Fibroblast of pulmonary artery (primary cell): ENCODE results near the gene GPR31.
A peak's percentile ranks its signal among the peaks of the same experiment; 100 is the strongest.

Experiments
- DNase-seq: peaks from one replicate; pipeline ENCODE4 v3.0.0-alpha.2; 2010; ENCODE audit warnings: low read depth
- H3K4me3 ChIP-seq: replicated peaks from 2 replicates; pipeline ENCODE4 v1.5.1; 2011; ENCODE audit warnings: low read depth, mild to moderate bottlenecking, control low read depth, low read length, moderate library complexity
- CTCF ChIP-seq: IDR thresholded peaks from 2 replicates; pipeline ENCODE4 v1.5.1; 2011; ENCODE audit warnings: mild to moderate bottlenecking, control low read depth, low read length, inconsistent platforms; ENCODE audit errors: missing control alignments

GPR31 gene

GRCh38 chr6:167116109-167116837, 41.5 kb downstream of the GPR31 start:
- H3K4me3 ChIP-seq: no peak overlapping the region
- DNase-seq: peak; percentile 14
- TF ChIP-seq CTCF: no peak

GRCh38 chr6:167115054-167115453, 42.7 kb downstream of the GPR31 start:
- no peak overlapping the region for H3K4me3 ChIP-seq
- DNase-seq: no peak
- no peak for TF ChIP-seq CTCF

GRCh38 chr6:167113935-167114910, 43.6 kb downstream of the GPR31 start:
- TF ChIP-seq CTCF: no peak
- no peak for DNase-seq
- H3K4me3 ChIP-seq: no peak overlapping the region

GRCh38 chr6:167113047-167113754, 44.6 kb downstream of the GPR31 start:
- no peak for TF ChIP-seq CTCF
- no peak overlapping the region for H3K4me3 ChIP-seq
- DNase-seq: no peak

- DNase-seq: no peak
- H3K4me3 ChIP-seq: no peak overlapping the region
- TF ChIP-seq CTCF: no peak
Measured at GRCh38 chr6:167112421-167112820, 45.4 kb downstream of the GPR31 start.

GRCh38 chr6:167111597-167111996, 46.2 kb downstream of the GPR31 start:
- no peak overlapping the region for H3K4me3 ChIP-seq
- DNase-seq: no peak
- no peak for TF ChIP-seq CTCF
